EH (cell line): ENCODE data around the gene ZNF431.
"Not testable (repeated sequence)": the region's sequence is repeated elsewhere in the genome, so short reads cannot be mapped to it uniquely, and the experiment has no call there.

Source experiments
- DNase-seq: peaks from one replicate; pipeline ENCODE4 v3.0.0-alpha.2; 2015; ENCODE audit warnings: low read depth

ZNF431 gene

GRCh38 chr19:21147540-21147939, 5.7 kb downstream of the ZNF431 start:
- DNase-seq = no peak

GRCh38 chr19:21148681-21149080, 6.8 kb downstream of the ZNF431 start:
- no peak for DNase-seq

GRCh38 chr19:21149877-21150276, 8.0 kb downstream of the ZNF431 start:
- no peak for DNase-seq

GRCh38 chr19:21151460-21151859, 9.6 kb downstream of the ZNF431 start:
- DNase-seq = no peak

GRCh38 chr19:21158523-21159135, 16.8 kb downstream of the ZNF431 start:
- peak; percentile 62 for DNase-seq

- no peak for DNase-seq
Measured at GRCh38 chr19:21164541-21164940, 22.7 kb downstream of the ZNF431 start.

GRCh38 chr19:21166436-21166835, 24.6 kb downstream of the ZNF431 start:
- no peak for DNase-seq

GRCh38 chr19:21197590-21198295, 55.9 kb downstream of the ZNF431 start:
- no peak for DNase-seq

- peak; percentile 45 for DNase-seq
Measured at GRCh38 chr19:21202865-21203494, 61.1 kb downstream of the ZNF431 start.

- no peak for DNase-seq
Measured at GRCh38 chr19:21210037-21210621, 68.3 kb downstream of the ZNF431 start.

GRCh38 chr19:21221693-21222092, 79.9 kb downstream of the ZNF431 start:
- DNase-seq = peak; percentile 48

GRCh38 chr19:21229938-21230337, 88.1 kb downstream of the ZNF431 start:
- not testable (repeated sequence) for DNase-seq

- DNase-seq = no peak
Measured at GRCh38 chr19:21233691-21234090, 91.9 kb downstream of the ZNF431 start.

GRCh38 chr19:21236751-21237150, 94.9 kb downstream of the ZNF431 start:
- DNase-seq = not testable (repeated sequence)

- no peak for DNase-seq
Measured at GRCh38 chr19:21238670-21239069, 96.8 kb downstream of the ZNF431 start.
